Measurements from ENCODE around the gene DYRK1A. TPM values are rescaled to one million over a fixed set of nuclear protein-coding genes. Genes with fewer than 3 reads are reported as not detected.

Gene DYRK1A
- total RNA-seq, 1 experiment from 2014 or later: 35.5 TPM

DNA sequence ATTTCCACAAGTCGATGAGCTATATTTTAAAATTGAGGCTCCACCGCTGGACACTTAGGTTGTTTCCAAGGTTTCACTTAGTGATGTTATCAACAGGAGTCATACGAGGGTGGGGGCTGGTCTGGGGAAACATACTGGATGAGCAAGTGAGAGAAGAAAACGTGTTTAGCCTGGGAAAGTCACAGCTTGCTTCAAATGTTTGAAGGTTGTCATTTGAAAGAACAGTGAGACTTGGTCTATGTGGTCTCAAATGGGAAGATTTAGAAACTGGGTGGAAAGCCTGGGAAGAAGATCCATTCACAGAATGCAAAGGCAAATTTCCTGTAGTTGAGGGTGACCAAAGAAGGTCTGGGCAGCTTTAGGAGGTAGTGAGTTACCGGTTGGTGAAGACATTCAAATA is 9.9 kb upstream of the DYRK1A start:
- H3F3A ChIP-seq (ENCODE audit: insufficient read depth, low read depth): peaks cover 4% of the 10 kb centered on the region; the same call in 1 of the 2 replicates
- no TSS peak for BruUV-seq (replicated peaks)
- POLR2A ChIA-PET (ENCODE audit: unreplicated experiment): no interaction called here
- H3K4me1 ChIP-seq (replicated peaks; ENCODE audit: insufficient read depth): peaks cover 12% of the 10 kb centered on the region
- no peak for DNase-seq
- CTCF ChIA-PET: no interaction called here
- no peaks in the 10 kb centered on the region for H3K36me3 ChIP-seq (ENCODE audit: low read depth)
- no peaks in the 10 kb centered on the region for H3K79me2 ChIP-seq (ENCODE audit: low read depth)
- intact Hi-C loops (cut with micrococcal nuclease; ENCODE audit: unreplicated experiment): loop anchor here (1.0 kb wide), 1 partner anchor 17 kb away; no protein-coding TSS in a partner anchor
- no peaks in the 10 kb centered on the region for H3K27me3 ChIP-seq (ENCODE audit: insufficient read depth, low read depth)
- no peak overlapping the region for H3K27ac ChIP-seq
- H3K9me3 ChIP-seq (ENCODE audit: insufficient read depth, low read depth): no peaks in the 10 kb centered on the region
- H2AFZ ChIP-seq: no peak overlapping the region
- H4K20me1 ChIP-seq (ENCODE audit: insufficient read depth): no peaks in the 10 kb centered on the region
- no peak overlapping the region for H3K4me3 ChIP-seq
- H3K4me2 ChIP-seq: no peak overlapping the region
- TF ChIP-seq, protein P1, sequence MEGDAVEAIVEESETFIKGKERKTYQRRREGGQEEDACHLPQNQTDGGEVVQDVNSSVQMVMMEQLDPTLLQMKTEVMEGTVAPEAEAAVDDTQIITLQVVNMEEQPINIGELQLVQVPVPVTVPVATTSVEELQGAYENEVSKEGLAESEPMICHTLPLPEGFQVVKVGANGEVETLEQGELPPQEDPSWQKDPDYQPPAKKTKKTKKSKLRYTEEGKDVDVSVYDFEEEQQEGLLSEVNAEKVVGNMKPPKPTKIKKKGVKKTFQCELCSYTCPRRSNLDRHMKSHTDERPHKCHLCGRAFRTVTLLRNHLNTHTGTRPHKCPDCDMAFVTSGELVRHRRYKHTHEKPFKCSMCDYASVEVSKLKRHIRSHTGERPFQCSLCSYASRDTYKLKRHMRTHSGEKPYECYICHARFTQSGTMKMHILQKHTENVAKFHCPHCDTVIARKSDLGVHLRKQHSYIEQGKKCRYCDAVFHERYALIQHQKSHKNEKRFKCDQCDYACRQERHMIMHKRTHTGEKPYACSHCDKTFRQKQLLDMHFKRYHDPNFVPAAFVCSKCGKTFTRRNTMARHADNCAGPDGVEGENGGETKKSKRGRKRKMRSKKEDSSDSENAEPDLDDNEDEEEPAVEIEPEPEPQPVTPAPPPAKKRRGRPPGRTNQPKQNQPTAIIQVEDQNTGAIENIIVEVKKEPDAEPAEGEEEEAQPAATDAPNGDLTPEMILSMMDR (conservative IDR thresholded peaks at IDR 0.05): no peak
- TF ChIP-seq EZH2 (IDR thresholded peaks at IDR 0.05; ENCODE audit: low read depth): no peak
- H3K9me2 ChIP-seq (ENCODE audit: insufficient read depth): no peaks in the 10 kb centered on the region

DNA sequence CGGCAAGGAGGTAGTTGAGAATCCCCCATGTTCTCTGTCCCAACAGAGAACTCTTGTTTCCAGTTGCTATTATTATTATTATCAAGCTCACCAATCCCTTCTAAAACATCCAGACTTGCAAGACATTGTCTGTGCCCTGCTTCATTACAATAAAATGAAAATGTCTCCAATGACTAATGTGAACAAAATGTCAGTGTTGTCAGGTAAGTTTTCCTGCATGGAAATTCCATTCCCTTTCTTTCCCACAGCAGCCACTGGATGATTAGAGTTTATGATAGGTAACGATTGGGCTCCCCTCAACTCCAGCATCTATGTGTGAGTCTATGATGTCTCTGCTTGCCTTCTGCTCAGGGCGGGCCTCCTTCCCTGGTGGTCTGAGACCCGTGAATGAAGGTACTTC is 8.9 kb upstream of the DYRK1A start:
- no peaks in the 10 kb centered on the region for H3K9me3 ChIP-seq (ENCODE audit: insufficient read depth, low read depth)
- H3K27ac ChIP-seq: peak overlapping the region; percentile 37; the same call in 1 of the 2 replicates
- POLR2A ChIA-PET (ENCODE audit: unreplicated experiment): interaction anchor here (0.6 kb wide), 1 partner anchor 19 kb away, joined by 7 read pairs; no protein-coding TSS in a partner anchor
- no peaks in the 10 kb centered on the region for H3K36me3 ChIP-seq (ENCODE audit: low read depth)
- H2AFZ ChIP-seq: 0 out of 2 replicates have a peak overlapping the region, but pooled peaks have one; percentile 62
- no peaks in the 10 kb centered on the region for H3K79me2 ChIP-seq (ENCODE audit: low read depth)
- no peak overlapping the region for H3K4me3 ChIP-seq
- H3K9me2 ChIP-seq (ENCODE audit: insufficient read depth): no peaks in the 10 kb centered on the region
- H3K4me1 ChIP-seq (replicated peaks; ENCODE audit: insufficient read depth): peaks cover 12% of the 10 kb centered on the region
- no peaks in the 10 kb centered on the region for H4K20me1 ChIP-seq (ENCODE audit: insufficient read depth)
- peak; percentile 15 to 67 for DNase-seq
- no TSS peak for BruUV-seq (replicated peaks)
- intact Hi-C loops (cut with micrococcal nuclease; ENCODE audit: unreplicated experiment): loop anchor here (1.0 kb wide), 1 partner anchor 18 kb away; no protein-coding TSS in a partner anchor
- peak overlapping the region; percentile 35; the same call in 1 of the 2 replicates for H3K4me2 ChIP-seq
- CTCF ChIA-PET: no interaction called here
- H3F3A ChIP-seq (ENCODE audit: insufficient read depth, low read depth): peaks cover 4% of the 10 kb centered on the region; the same call in 1 of the 2 replicates
- no peaks in the 10 kb centered on the region for H3K27me3 ChIP-seq (ENCODE audit: insufficient read depth, low read depth)
- no peak for TF ChIP-seq EZH2 (IDR thresholded peaks at IDR 0.05; ENCODE audit: low read depth)
- TF ChIP-seq, protein P1 (conservative IDR thresholded peaks at IDR 0.05): no peak

DNA sequence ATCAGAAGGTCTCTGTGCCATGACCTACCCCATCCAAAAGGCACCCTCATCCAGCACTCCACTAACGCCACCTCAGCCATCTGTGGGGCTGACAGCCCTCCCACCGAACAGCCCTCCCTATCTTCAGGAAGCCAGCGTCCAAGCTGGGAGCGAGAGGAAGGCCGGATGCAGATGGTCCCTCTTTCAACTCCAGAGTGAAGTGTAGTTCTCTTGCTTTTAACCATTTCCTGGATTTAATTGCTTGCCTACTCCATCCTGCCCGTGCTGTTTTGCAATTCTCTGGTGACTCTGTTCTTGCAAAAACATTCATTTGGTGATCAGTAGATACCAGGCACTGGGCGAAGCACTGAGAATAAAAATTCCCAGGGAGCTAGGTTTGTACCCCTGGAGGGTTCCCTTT is 8.2 kb upstream of the DYRK1A start:
- TF ChIP-seq, protein P1 (conservative IDR thresholded peaks at IDR 0.05): no peak
- TF ChIP-seq EZH2 (IDR thresholded peaks at IDR 0.05; ENCODE audit: low read depth): no peak
- no peaks in the 10 kb centered on the region for H3K79me2 ChIP-seq (ENCODE audit: low read depth)
- intact Hi-C loops (cut with micrococcal nuclease; ENCODE audit: unreplicated experiment): no loop called here
- H3K36me3 ChIP-seq (ENCODE audit: low read depth): no peaks in the 10 kb centered on the region
- peaks cover 12% of the 10 kb centered on the region for H3K4me1 ChIP-seq (replicated peaks; ENCODE audit: insufficient read depth)
- no peaks in the 10 kb centered on the region for H3K9me3 ChIP-seq (ENCODE audit: insufficient read depth, low read depth)
- CTCF ChIA-PET: no interaction called here
- no peak overlapping the region for H3K27ac ChIP-seq
- BruUV-seq (replicated peaks): no TSS peak
- no peak overlapping the region for H3K4me3 ChIP-seq
- H3K9me2 ChIP-seq (ENCODE audit: insufficient read depth): no peaks in the 10 kb centered on the region
- no peaks in the 10 kb centered on the region for H4K20me1 ChIP-seq (ENCODE audit: insufficient read depth)
- no peaks in the 10 kb centered on the region for H3K27me3 ChIP-seq (ENCODE audit: insufficient read depth, low read depth)
- POLR2A ChIA-PET (ENCODE audit: unreplicated experiment): no interaction called here
- H3F3A ChIP-seq (ENCODE audit: insufficient read depth, low read depth): peaks cover 4% of the 10 kb centered on the region; the same call in 1 of the 2 replicates
- DNase-seq: no peak
- H3K4me2 ChIP-seq: peak overlapping the region; percentile 35; the same call in 1 of the 2 replicates
- no peak overlapping the region for H2AFZ ChIP-seq
